Measurements from ENCODE around the gene TMEM25.

GRCh38 chr11:118497831-118498230 lies 33.2 kb upstream of the TMEM25 start:
- TF ChIP-seq CTCF (IDR thresholded peaks at IDR 0.05) (no peak), POLR2A (IDR thresholded peaks at IDR 0.05) (no peak)

Data from tibial nerve (tissue), 3 donors.